Naive B cell (primary cell): Measurements from ENCODE around the gene FADD. TPM values are rescaled to one million over a fixed set of nuclear protein-coding genes. Genes with fewer than 3 reads are reported as not detected.
"Not testable (repeated sequence)": the region's sequence is repeated elsewhere in the genome, so short reads cannot be mapped to it uniquely, and the experiment has no call there.

Experiments used
- ATAC-seq, 2 donors: fragments of 150-1000 bp; cut with Tn5 transposase; 2 replicates each; pipeline ENCODE4 v1.10.0; 2021; ENCODE audit warnings: low read depth in 2 of 2, mild to moderate bottlenecking in 2 of 2, moderate library complexity in 2 of 2
- DNase-seq: peaks from one replicate; pipeline ENCODE4 v3.0.0; 2022
- H3K27ac Mint-ChIP-seq, 6 donors: one replicate each; pipeline ENCODE4 v1.8.0; 2020 to 2022; ENCODE audit warnings: mild to moderate bottlenecking in 6 of 6, mixed read lengths in 6 of 6, moderate library complexity in 5 of 6, inconsistent platforms in 2 of 6
- H3K27me3 Mint-ChIP-seq, 3 donors: one replicate each; pipeline ENCODE4 v1.8.0; 2021 to 2022; ENCODE audit warnings: mixed read lengths in 3 of 3, mild to moderate bottlenecking in 1 of 3
- H3K36me3 Mint-ChIP-seq, 2 donors: one replicate each; pipeline ENCODE4 v1.8.0; 2020 to 2022; ENCODE audit warnings: mixed read lengths in 2 of 2, inconsistent platforms in 1 of 2, mild to moderate bottlenecking in 1 of 2
- H3K4me1 Mint-ChIP-seq, 3 donors: one replicate each; pipeline ENCODE4 v1.8.0; 2020 to 2022; ENCODE audit warnings: mixed read lengths in 3 of 3, inconsistent platforms in 1 of 3, mild to moderate bottlenecking in 1 of 3, moderate library complexity in 1 of 3
- H3K4me3 Mint-ChIP-seq, 8 donors: one replicate each; pipeline ENCODE4 v1.8.0; 2020 to 2022; ENCODE audit warnings: mild to moderate bottlenecking in 8 of 8, mixed read lengths in 8 of 8, moderate library complexity in 8 of 8, inconsistent platforms in 2 of 8
- H3K9me3 Mint-ChIP-seq, 7 donors: one replicate each; pipeline ENCODE4 v1.8.0; 2020 to 2022; ENCODE audit warnings: mixed read lengths in 7 of 7, mild to moderate bottlenecking in 5 of 7, inconsistent platforms in 2 of 7, moderate library complexity in 1 of 7
- polyA plus RNA-seq, 6 donors: library from polyadenylated mRNA; unstranded; fragments of 300-500 nt; fragmentation: Illumina TruSeq; gene quantifications; one replicate each; pipeline ENCODE4 v1.2.3, GENCODE V29; 2021; ENCODE audit warnings: low read depth in 6 of 6

Gene FADD
- polyA plus RNA-seq, 6 donors from 2014 or later, result 7.4 to 15.6 (median 10.2) TPM

GRCh38 chr11:70212227-70212811, 9.2 kb downstream of the FADD start:
- Mint-ChIP-seq H3K27me3 (no peaks in the 10 kb centered on the region), H3K27ac (no peak overlapping the region), H3K36me3 (peaks cover 5 to 20% of the 10 kb centered on the region in 2 donors), H3K4me3 (no peak overlapping the region), H3K9me3 (no peaks in the 10 kb centered on the region), H3K4me1 (peaks cover 17 to 22% (median 17%) of the 10 kb centered on the region in 3 donors)
- no peak for DNase-seq
- ATAC-seq, result no peak

DNA sequence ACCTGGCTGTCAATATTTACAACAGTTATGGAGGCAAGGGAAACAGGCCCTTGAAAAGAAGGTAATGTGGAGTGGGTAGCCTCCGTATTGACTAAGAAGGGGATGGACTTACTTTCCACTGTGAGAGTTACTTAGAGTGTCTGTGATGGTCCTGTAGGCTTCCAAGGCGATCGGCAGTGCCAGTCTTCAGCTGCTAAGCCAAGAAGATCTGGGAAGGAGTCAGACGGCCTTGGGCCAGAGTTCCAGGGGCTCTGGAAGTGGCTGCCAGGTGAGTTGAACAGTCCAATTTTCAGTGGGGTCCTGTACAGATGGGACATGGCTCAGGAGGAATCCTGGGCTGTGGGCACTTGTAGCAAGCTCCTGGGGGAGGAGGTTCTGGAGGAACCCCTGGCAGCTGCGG, 14.3 kb downstream of the FADD start:
- not testable (repeated sequence) for H3K9me3 Mint-ChIP-seq, DNase-seq, H3K4me3 Mint-ChIP-seq, H3K36me3 Mint-ChIP-seq, H3K27ac Mint-ChIP-seq, H3K4me1 Mint-ChIP-seq, ATAC-seq, H3K27me3 Mint-ChIP-seq

- not testable (repeated sequence) for H3K27me3 Mint-ChIP-seq, H3K4me3 Mint-ChIP-seq, H3K9me3 Mint-ChIP-seq, H3K4me1 Mint-ChIP-seq, ATAC-seq, H3K36me3 Mint-ChIP-seq, DNase-seq
- H3K27ac Mint-ChIP-seq, result peak overlapping the region in 1 of 6 donors; percentile 37
Observed at GRCh38 chr11:70218076-70218475, 15.0 kb downstream of the FADD start.

DNA sequence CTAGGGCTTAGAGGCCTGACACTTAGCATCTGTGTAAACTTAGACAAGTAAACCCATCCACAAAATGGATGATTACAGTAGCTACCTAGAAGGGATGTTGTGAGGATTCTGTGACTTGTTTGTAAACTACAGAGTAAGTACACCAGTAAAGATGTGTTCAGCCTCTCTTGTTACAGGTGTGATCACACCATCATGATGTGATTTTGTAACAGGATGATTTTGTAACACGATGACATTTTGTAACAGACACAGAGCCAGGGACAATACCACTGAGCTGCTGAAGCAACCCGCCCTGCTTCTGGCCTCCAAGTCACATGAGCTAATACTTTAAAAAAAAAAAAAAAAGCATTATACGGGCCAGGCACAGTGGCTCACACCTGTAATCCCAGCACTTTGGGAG, 17.0 kb downstream of the FADD start:
- Mint-ChIP-seq H3K4me1 (no peaks in the 10 kb centered on the region), H3K27ac (no peak overlapping the region), H3K27me3 (peaks cover 0 to 14% (median 11%) of the 10 kb centered on the region in 3 donors), H3K36me3 (no peaks in the 10 kb centered on the region), H3K9me3 (no peaks in the 10 kb centered on the region), H3K4me3 (no peak overlapping the region)
- DNase-seq (no peak), ATAC-seq (no peak)

- ATAC-seq (no peak), DNase-seq (no peak)
- no peak overlapping the region for H3K4me3 Mint-ChIP-seq
- H3K27ac Mint-ChIP-seq, result no peak overlapping the region
- no peaks in the 10 kb centered on the region for H3K4me1 Mint-ChIP-seq
- H3K27me3 Mint-ChIP-seq, result peaks cover 0 to 16% (median 11%) of the 10 kb centered on the region in 3 donors
- no peaks in the 10 kb centered on the region for H3K36me3 Mint-ChIP-seq
- no peaks in the 10 kb centered on the region for H3K9me3 Mint-ChIP-seq
Observed at GRCh38 chr11:70220920-70221319, 17.8 kb downstream of the FADD start.

GRCh38 chr11:70225681-70226177, 22.6 kb downstream of the FADD start:
- DNase-seq (no peak), ATAC-seq (no peak)
- H3K36me3 Mint-ChIP-seq, result no peaks in the 10 kb centered on the region
- H3K4me1 Mint-ChIP-seq, result no peaks in the 10 kb centered on the region
- no peaks in the 10 kb centered on the region for H3K9me3 Mint-ChIP-seq
- peaks cover 4 to 23% (median 7%) of the 10 kb centered on the region in 3 donors for H3K27me3 Mint-ChIP-seq
- H3K27ac Mint-ChIP-seq, result peak overlapping the region in 1 of 6 donors; percentile 4
- H3K4me3 Mint-ChIP-seq, result no peak overlapping the region

- peaks cover 0 to 1% (median 0%) of the 10 kb centered on the region in 7 donors for H3K9me3 Mint-ChIP-seq
- no peaks in the 10 kb centered on the region for H3K36me3 Mint-ChIP-seq
- H3K4me1 Mint-ChIP-seq, result no peaks in the 10 kb centered on the region
- no peak for DNase-seq
- no peak overlapping the region for H3K4me3 Mint-ChIP-seq
- no peak overlapping the region for H3K27ac Mint-ChIP-seq
- no peak for ATAC-seq
- peaks cover 4 to 23% (median 7%) of the 10 kb centered on the region in 3 donors for H3K27me3 Mint-ChIP-seq
Observed at GRCh38 chr11:70226183-70226582, 23.1 kb downstream of the FADD start.

DNA sequence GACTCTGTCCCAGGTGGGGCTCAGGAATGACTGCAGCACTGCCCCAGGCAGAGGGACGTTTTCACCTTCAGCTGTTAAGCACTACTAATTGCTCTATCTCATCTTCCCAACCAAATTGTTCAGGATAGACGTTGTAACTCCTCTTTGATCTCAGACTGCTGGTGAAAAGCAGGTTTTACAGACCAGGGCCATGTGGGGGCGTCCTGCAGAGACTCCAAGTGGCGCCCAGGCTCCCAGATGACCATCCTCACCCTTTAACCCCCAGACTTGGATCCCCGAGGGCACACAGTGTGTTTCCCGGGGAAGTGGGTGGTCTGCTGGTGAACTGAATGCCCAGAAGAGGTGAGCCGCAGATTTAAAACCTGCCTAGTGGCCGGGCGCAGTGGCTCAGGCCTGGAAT, 23.9 kb downstream of the FADD start:
- Mint-ChIP-seq H3K27ac (no peak overlapping the region), H3K4me1 (no peaks in the 10 kb centered on the region), H3K36me3 (no peaks in the 10 kb centered on the region), H3K27me3 (peaks cover 4 to 19% (median 7%) of the 10 kb centered on the region in 3 donors), H3K4me3 (no peak overlapping the region), H3K9me3 (peaks cover 0 to 1% (median 0%) of the 10 kb centered on the region in 7 donors)
- DNase-seq (no peak), ATAC-seq (no peak)

DNA sequence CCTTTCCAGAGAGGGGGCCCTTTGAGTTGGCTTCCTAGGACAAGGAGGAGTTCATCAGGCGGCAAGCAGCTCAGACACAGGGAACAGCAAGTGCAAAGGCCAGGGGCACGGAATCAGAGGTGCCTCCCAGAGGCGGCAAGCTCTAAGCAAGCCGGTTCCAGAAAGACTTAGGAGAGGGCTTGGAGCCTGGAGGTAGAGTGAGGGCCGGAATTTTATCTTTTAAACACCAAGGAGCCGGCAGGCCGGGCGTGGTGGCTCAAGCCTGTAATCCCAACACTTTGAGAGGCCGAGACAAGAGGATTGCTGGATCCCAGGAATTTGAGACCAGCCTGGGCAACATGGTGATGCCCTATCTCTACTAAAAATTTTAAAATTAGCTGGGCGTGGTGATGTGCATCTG, 26.6 kb downstream of the FADD start:
- no peak for DNase-seq
- Mint-ChIP-seq H3K9me3 (peaks cover 0 to 9% (median 0%) of the 10 kb centered on the region in 7 donors), H3K27me3 (peaks cover 0 to 18% (median 14%) of the 10 kb centered on the region in 3 donors), H3K27ac (no peak overlapping the region), H3K4me3 (no peak overlapping the region), H3K4me1 (no peaks in the 10 kb centered on the region), H3K36me3 (no peaks in the 10 kb centered on the region)
- no peak for ATAC-seq

DNA sequence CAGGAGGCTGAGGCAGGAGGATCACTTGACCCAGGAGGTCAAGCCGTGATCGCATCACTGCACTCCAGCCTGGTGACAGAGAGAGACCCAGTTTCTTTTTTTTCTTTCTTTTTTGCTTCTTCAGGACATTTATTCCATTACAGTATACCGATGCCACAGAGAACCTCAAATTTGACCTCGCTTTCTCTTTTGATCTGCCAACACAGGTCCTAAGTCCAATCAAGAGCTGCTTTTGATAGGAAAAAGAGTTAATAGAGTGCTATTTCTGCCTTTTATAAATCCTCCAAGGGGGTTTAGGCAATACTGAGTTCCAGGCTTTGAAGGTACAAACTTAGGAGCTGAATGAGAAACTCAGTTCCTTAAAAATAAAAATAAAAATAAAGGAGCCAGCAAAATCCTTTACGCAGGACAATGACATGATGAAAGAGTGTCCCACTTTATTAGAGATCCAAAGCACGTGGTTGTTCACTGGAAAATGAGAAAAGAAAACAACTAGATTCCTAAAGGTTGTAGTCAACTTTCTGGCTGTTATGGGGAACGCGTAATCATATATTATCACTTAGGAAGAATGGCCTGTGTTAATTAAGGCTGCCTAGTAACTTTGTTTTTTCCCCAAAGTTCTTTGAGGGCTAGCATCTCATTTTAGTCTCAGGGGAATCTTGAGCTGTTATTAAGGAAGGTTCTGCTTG, 27.2 kb downstream of the FADD start:
- peaks cover 0 to 9% (median 0%) of the 10 kb centered on the region in 7 donors for H3K9me3 Mint-ChIP-seq
- H3K36me3 Mint-ChIP-seq, result no peaks in the 10 kb centered on the region
- peaks cover 0 to 14% (median 13%) of the 10 kb centered on the region in 3 donors for H3K27me3 Mint-ChIP-seq
- no peaks in the 10 kb centered on the region for H3K4me1 Mint-ChIP-seq
- no peak overlapping the region for H3K4me3 Mint-ChIP-seq
- ATAC-seq (no peak), DNase-seq (no peak)
- H3K27ac Mint-ChIP-seq, result peak overlapping the region in 1 of 6 donors; percentile 41

GRCh38 chr11:70230840-70231710, 28.0 kb downstream of the FADD start:
- DNase-seq (no peak), ATAC-seq (no peak)
- H3K36me3 Mint-ChIP-seq, result no peaks in the 10 kb centered on the region
- peaks cover 0 to 9% (median 0%) of the 10 kb centered on the region in 7 donors for H3K9me3 Mint-ChIP-seq
- peak overlapping the region in 1 of 8 donors; percentile 69 for H3K4me3 Mint-ChIP-seq
- peaks cover 0 to 20% (median 17%) of the 10 kb centered on the region in 3 donors for H3K27me3 Mint-ChIP-seq
- no peaks in the 10 kb centered on the region for H3K4me1 Mint-ChIP-seq
- H3K27ac Mint-ChIP-seq, result peak overlapping the region in 2 of 6 donors; percentile 41 to 75

DNA sequence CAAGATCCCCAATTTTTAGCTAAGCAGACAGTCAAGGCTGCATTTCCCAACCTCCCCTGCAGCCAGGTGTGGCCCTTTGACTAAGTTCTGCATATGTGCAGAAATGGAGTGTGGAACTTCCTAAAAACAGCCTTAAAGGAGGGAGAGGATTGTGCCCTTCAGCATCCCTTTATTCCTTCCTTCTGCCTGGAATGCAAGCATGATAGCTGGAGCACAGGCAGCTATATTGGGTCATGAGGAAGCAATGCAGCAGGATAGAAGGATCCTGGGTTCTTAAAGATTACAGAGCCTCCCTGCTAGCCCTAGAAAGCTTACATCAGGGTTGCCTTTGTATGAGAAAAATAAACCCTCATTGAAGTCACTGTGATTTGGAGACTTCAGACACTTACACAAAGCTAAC, 29.9 kb downstream of the FADD start:
- ATAC-seq (no peak), DNase-seq (no peak)
- Mint-ChIP-seq H3K9me3 (peaks cover 0 to 9% (median 0%) of the 10 kb centered on the region in 7 donors), H3K4me3 (no peak overlapping the region), H3K4me1 (no peaks in the 10 kb centered on the region), H3K27me3 (peaks cover 0 to 16% (median 14%) of the 10 kb centered on the region in 3 donors), H3K27ac (no peak overlapping the region), H3K36me3 (no peaks in the 10 kb centered on the region)

DNA sequence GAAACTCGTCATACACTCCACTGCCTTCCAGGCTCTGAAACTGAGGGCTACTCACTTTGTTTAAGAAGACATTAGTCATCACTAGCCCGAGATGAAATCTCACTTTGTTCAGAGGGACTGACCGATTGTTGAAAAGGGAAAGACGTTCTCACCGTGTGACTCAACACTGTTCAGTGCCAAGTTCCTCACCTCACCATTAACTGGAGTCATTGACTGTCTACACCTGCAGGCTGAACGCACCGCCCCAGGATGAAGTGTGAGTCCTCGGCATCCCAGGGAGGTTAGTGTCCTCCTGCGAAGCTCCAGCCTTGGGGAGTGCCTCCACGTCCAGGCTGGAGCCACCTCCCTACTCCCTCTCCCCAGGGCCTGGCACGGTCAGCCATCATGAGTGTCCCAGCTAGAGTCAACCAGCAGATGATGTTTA, 30.4 kb downstream of the FADD start:
- Mint-ChIP-seq H3K36me3 (no peaks in the 10 kb centered on the region), H3K4me1 (no peaks in the 10 kb centered on the region), H3K27me3 (peaks cover 0 to 17% (median 14%) of the 10 kb centered on the region in 3 donors), H3K4me3 (no peak overlapping the region), H3K27ac (no peak overlapping the region), H3K9me3 (peaks cover 0 to 9% (median 0%) of the 10 kb centered on the region in 7 donors)
- DNase-seq (no peak), ATAC-seq (no peak)
